Activated T-cell treated with anti-CD3 and anti-CD28 coated beads, Interleukin-2, amount 50 U/mL, for 4 hours (primary cell): ENCODE measurements around the gene WBP2NL. TPM values are rescaled to one million over a fixed set of nuclear protein-coding genes. Genes with fewer than 3 reads are reported as not detected.

ENCODE experiments used
- ATAC-seq, 2 donors: fragments of 200-7000 bp; cut with Tn5 transposase; one replicate each; pipeline ENCODE4 v1.10.0; 2021
- DNase-seq: peaks from one replicate; pipeline ENCODE4 v3.0.0-alpha.2; 2020
- H3K27me3 Mint-ChIP-seq: one replicate; pipeline ENCODE4 v1.8.0; 2021; ENCODE audit warnings: low read depth, mixed read lengths
- H3K36me3 Mint-ChIP-seq: one replicate; pipeline ENCODE4 v1.8.0; 2022; ENCODE audit warnings: mixed read lengths; ENCODE audit not compliant: insufficient read depth
- H3K4me1 Mint-ChIP-seq: one replicate; pipeline ENCODE4 v1.8.0; 2021; ENCODE audit warnings: low read depth, mixed read lengths
- H3K4me3 Mint-ChIP-seq: one replicate; pipeline ENCODE4 v1.8.0; 2021; ENCODE audit warnings: mild to moderate bottlenecking, moderate library complexity, mixed read lengths
- H3K9me3 Mint-ChIP-seq: one replicate; pipeline ENCODE4 v1.8.0; 2021; ENCODE audit warnings: mixed read lengths
- total RNA-seq, 3 donors: library from RNA; stranded (reverse); gene quantifications; one replicate each; pipeline ENCODE4 v1.2.1, GENCODE V29; 2021

WBP2NL gene
- total RNA-seq, 3 donors from 2014 or later, result 0.16 to 0.40 (median 0.30) TPM

GRCh38 chr22:42035256-42035655 lies 36.7 kb downstream of the WBP2NL start:
- H3K9me3 Mint-ChIP-seq, result peaks cover 13% of the 10 kb centered on the region
- no peak overlapping the region for H3K4me3 Mint-ChIP-seq
- no peaks in the 10 kb centered on the region for H3K27me3 Mint-ChIP-seq
- no peak for DNase-seq
- peaks cover 17% of the 10 kb centered on the region for H3K4me1 Mint-ChIP-seq
- peaks cover 5% of the 10 kb centered on the region for H3K36me3 Mint-ChIP-seq
- ATAC-seq, result no peak

- no peaks in the 10 kb centered on the region for H3K27me3 Mint-ChIP-seq
- no peak for ATAC-seq
- H3K9me3 Mint-ChIP-seq, result peaks cover 16% of the 10 kb centered on the region
- no peaks in the 10 kb centered on the region for H3K4me1 Mint-ChIP-seq
- H3K36me3 Mint-ChIP-seq, result peaks cover 6% of the 10 kb centered on the region
- no peak overlapping the region for H3K4me3 Mint-ChIP-seq
- DNase-seq, result no peak
Observed at GRCh38 chr22:42039271-42039670, 40.7 kb downstream of the WBP2NL start.

- DNase-seq (no peak), ATAC-seq (no peak)
- Mint-ChIP-seq H3K9me3 (peaks cover 13% of the 10 kb centered on the region), H3K36me3 (peaks cover 6% of the 10 kb centered on the region), H3K27me3 (no peaks in the 10 kb centered on the region), H3K4me3 (no peak overlapping the region), H3K4me1 (no peaks in the 10 kb centered on the region)
Observed at GRCh38 chr22:42041784-42042183, 43.2 kb downstream of the WBP2NL start.

GRCh38 chr22:42050641-42051180 lies 52.1 kb downstream of the WBP2NL start:
- no peaks in the 10 kb centered on the region for H3K36me3 Mint-ChIP-seq
- ATAC-seq, result no peak
- no peaks in the 10 kb centered on the region for H3K9me3 Mint-ChIP-seq
- H3K27me3 Mint-ChIP-seq, result no peaks in the 10 kb centered on the region
- H3K4me1 Mint-ChIP-seq, result no peaks in the 10 kb centered on the region
- H3K4me3 Mint-ChIP-seq, result no peak overlapping the region
- no peak for DNase-seq

GRCh38 chr22:42052765-42053164 lies 54.2 kb downstream of the WBP2NL start:
- H3K27me3 Mint-ChIP-seq, result no peaks in the 10 kb centered on the region
- H3K9me3 Mint-ChIP-seq, result peaks cover 14% of the 10 kb centered on the region
- H3K4me3 Mint-ChIP-seq, result no peak overlapping the region
- DNase-seq (no peak), ATAC-seq (no peak)
- H3K4me1 Mint-ChIP-seq, result no peaks in the 10 kb centered on the region
- H3K36me3 Mint-ChIP-seq, result peaks cover 5% of the 10 kb centered on the region

GRCh38 chr22:42056757-42057511 lies 58.3 kb downstream of the WBP2NL start:
- no peak for DNase-seq
- ATAC-seq, result no peak
- Mint-ChIP-seq H3K9me3 (peaks cover 18% of the 10 kb centered on the region), H3K4me1 (no peaks in the 10 kb centered on the region), H3K27me3 (no peaks in the 10 kb centered on the region), H3K4me3 (no peak overlapping the region), H3K36me3 (peaks cover 23% of the 10 kb centered on the region)

- Mint-ChIP-seq H3K36me3 (peaks cover 40% of the 10 kb centered on the region), H3K27me3 (no peaks in the 10 kb centered on the region), H3K4me3 (no peak overlapping the region), H3K4me1 (no peaks in the 10 kb centered on the region), H3K9me3 (peaks cover 18% of the 10 kb centered on the region)
- no peak for DNase-seq
- ATAC-seq, result no peak
Observed at GRCh38 chr22:42060489-42060888, 61.9 kb downstream of the WBP2NL start.

GRCh38 chr22:42061041-42061440 lies 62.5 kb downstream of the WBP2NL start:
- DNase-seq (no peak), ATAC-seq (no peak)
- no peaks in the 10 kb centered on the region for H3K27me3 Mint-ChIP-seq
- H3K9me3 Mint-ChIP-seq, result peaks cover 18% of the 10 kb centered on the region
- no peaks in the 10 kb centered on the region for H3K4me1 Mint-ChIP-seq
- H3K4me3 Mint-ChIP-seq, result no peak overlapping the region
- H3K36me3 Mint-ChIP-seq, result peaks cover 40% of the 10 kb centered on the region

GRCh38 chr22:42062506-42063170 lies 64.0 kb downstream of the WBP2NL start:
- H3K36me3 Mint-ChIP-seq, result peaks cover 40% of the 10 kb centered on the region
- DNase-seq (no peak), ATAC-seq (no peak)
- H3K27me3 Mint-ChIP-seq, result no peaks in the 10 kb centered on the region
- H3K4me3 Mint-ChIP-seq, result no peak overlapping the region
- H3K9me3 Mint-ChIP-seq, result peaks cover 5% of the 10 kb centered on the region
- no peaks in the 10 kb centered on the region for H3K4me1 Mint-ChIP-seq

- no peaks in the 10 kb centered on the region for H3K27me3 Mint-ChIP-seq
- ATAC-seq (no peak), DNase-seq (no peak)
- H3K4me3 Mint-ChIP-seq, result no peak overlapping the region
- H3K9me3 Mint-ChIP-seq, result no peaks in the 10 kb centered on the region
- peaks cover under 1% of the 10 kb centered on the region for H3K4me1 Mint-ChIP-seq
- H3K36me3 Mint-ChIP-seq, result peaks cover 31% of the 10 kb centered on the region
Observed at GRCh38 chr22:42064629-42065028, 66.0 kb downstream of the WBP2NL start.

- H3K4me3 Mint-ChIP-seq, result no peak overlapping the region
- ATAC-seq (no peak), DNase-seq (no peak)
- H3K27me3 Mint-ChIP-seq, result no peaks in the 10 kb centered on the region
- peaks cover 8% of the 10 kb centered on the region for H3K4me1 Mint-ChIP-seq
- no peaks in the 10 kb centered on the region for H3K9me3 Mint-ChIP-seq
- peaks cover 26% of the 10 kb centered on the region for H3K36me3 Mint-ChIP-seq
Observed at GRCh38 chr22:42065438-42066125, 67.0 kb downstream of the WBP2NL start.

- Mint-ChIP-seq H3K4me1 (peaks cover 15% of the 10 kb centered on the region), H3K27me3 (no peaks in the 10 kb centered on the region), H3K9me3 (no peaks in the 10 kb centered on the region), H3K36me3 (peaks cover 24% of the 10 kb centered on the region), H3K4me3 (no peak overlapping the region)
- ATAC-seq (no peak), DNase-seq (no peak)
Observed at GRCh38 chr22:42066126-42066761, 67.7 kb downstream of the WBP2NL start.

- Mint-ChIP-seq H3K4me3 (no peak overlapping the region), H3K36me3 (peaks cover 24% of the 10 kb centered on the region), H3K4me1 (peaks cover 21% of the 10 kb centered on the region), H3K27me3 (no peaks in the 10 kb centered on the region), H3K9me3 (no peaks in the 10 kb centered on the region)
- DNase-seq (no peak), ATAC-seq (no peak)
Observed at GRCh38 chr22:42066937-42067336, 68.3 kb downstream of the WBP2NL start.

GRCh38 chr22:42067671-42068251 lies 69.2 kb downstream of the WBP2NL start:
- Mint-ChIP-seq H3K4me3 (no peak overlapping the region), H3K9me3 (no peaks in the 10 kb centered on the region), H3K27me3 (no peaks in the 10 kb centered on the region), H3K36me3 (peaks cover 19% of the 10 kb centered on the region), H3K4me1 (peaks cover 23% of the 10 kb centered on the region)
- DNase-seq (no peak), ATAC-seq (no peak)
